ENCODE results near the gene NDUFAF8. TPM values are rescaled to one million over a fixed set of nuclear protein-coding genes. Genes with fewer than 3 reads are reported as not detected.

Gene NDUFAF8
- total and polyA plus RNA-seq, 2 donors (not counting 1 experiment from before 2014, with no cell fraction given): 41.7 to 42.6 TPM

DNA sequence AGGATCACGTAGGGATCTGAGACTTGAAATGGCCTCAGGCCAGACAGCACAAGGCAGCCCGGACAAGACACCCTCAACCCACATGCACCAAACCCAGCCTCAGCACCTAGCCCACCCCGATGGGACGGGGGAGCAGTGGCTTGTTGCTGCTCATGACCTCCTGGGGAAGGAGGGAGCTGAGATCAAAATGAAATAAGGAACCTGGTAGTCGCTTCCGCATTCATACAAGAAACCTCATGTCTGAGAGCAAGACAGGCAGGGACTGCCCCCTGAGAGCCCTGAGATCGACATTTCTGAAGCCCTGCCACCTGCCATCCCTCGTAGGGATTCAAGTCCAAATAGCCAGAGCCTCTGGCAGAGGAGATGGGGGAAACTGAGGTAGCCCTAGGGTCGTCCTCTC, 10.7 kb upstream of the NDUFAF8 start:
- Histone ChIP-seq H3K36me3 (replicated peaks in 1 of 2; ENCODE audit: control extremely low read depth in 1 of 2, control insufficient read depth in 1 of 2, extremely low read depth in 1 of 2, insufficient read depth in 2 of 2, low read length in 1 of 2) (peaks cover 0 to 42% of the 10 kb centered on the region in 2 experiments), H3K27ac (ENCODE audit: low read length in 2 of 2) (peak overlapping the region; percentile 65 to 77), H3K9me3 (ENCODE audit: control extremely low read depth in 1 of 3, control insufficient read depth in 2 of 3, insufficient read depth in 1 of 3, low read length in 2 of 3) (peaks cover 0 to 9% (median 0%) of the 10 kb centered on the region in 3 donors), H4K20me1 (ENCODE audit: control insufficient read depth, insufficient read depth, low read length, poor library complexity, severe bottlenecking) (peaks cover 22% of the 10 kb centered on the region), H2AFZ (ENCODE audit: insufficient read depth, low read depth, low read length, poor library complexity, severe bottlenecking) (peak overlapping the region; percentile 78), H3K27me3 (replicated peaks in 1 of 4; ENCODE audit: control extremely low read depth in 1 of 4, control insufficient read depth in 3 of 4, insufficient read depth in 4 of 4, low read length in 3 of 4) (no peaks in the 10 kb centered on the region), H3K4me1 (ENCODE audit: control insufficient read depth in 2 of 2, insufficient read depth in 2 of 2, low read length in 2 of 2) (peaks cover 27 to 34% of the 10 kb centered on the region in 2 donors), H3K9ac (ENCODE audit: low read length) (peak overlapping the region; percentile 28), H3K4me3 (ENCODE audit: control extremely low read depth in 1 of 5, extremely low read depth in 1 of 5, insufficient read depth in 1 of 5, low read depth in 2 of 5, low read length in 4 of 5) (peak overlapping the region in 1 of 5 experiments; percentile 6), H3K79me2 (ENCODE audit: control insufficient read depth, insufficient read depth, low read length) (peaks cover 9% of the 10 kb centered on the region), H3K4me2 (replicated peaks; ENCODE audit: low read depth, low read length, poor library complexity, severe bottlenecking) (peak overlapping the region; percentile 67)
- Mint-ChIP-seq H3K27ac (peak overlapping the region; percentile 91), H3K27me3 (no peaks in the 10 kb centered on the region), H3K9me3 (ENCODE audit: insufficient read depth) (no peaks in the 10 kb centered on the region), H3K4me1 (peaks cover 39% of the 10 kb centered on the region), H3K4me3 (peak overlapping the region; percentile 29)
- TF ChIP-seq, protein P1, sequence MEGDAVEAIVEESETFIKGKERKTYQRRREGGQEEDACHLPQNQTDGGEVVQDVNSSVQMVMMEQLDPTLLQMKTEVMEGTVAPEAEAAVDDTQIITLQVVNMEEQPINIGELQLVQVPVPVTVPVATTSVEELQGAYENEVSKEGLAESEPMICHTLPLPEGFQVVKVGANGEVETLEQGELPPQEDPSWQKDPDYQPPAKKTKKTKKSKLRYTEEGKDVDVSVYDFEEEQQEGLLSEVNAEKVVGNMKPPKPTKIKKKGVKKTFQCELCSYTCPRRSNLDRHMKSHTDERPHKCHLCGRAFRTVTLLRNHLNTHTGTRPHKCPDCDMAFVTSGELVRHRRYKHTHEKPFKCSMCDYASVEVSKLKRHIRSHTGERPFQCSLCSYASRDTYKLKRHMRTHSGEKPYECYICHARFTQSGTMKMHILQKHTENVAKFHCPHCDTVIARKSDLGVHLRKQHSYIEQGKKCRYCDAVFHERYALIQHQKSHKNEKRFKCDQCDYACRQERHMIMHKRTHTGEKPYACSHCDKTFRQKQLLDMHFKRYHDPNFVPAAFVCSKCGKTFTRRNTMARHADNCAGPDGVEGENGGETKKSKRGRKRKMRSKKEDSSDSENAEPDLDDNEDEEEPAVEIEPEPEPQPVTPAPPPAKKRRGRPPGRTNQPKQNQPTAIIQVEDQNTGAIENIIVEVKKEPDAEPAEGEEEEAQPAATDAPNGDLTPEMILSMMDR (IDR thresholded peaks at IDR 0.05): no peak
- TF ChIP-seq EZH2 (IDR thresholded peaks at IDR 0.05; ENCODE audit: borderline replicate concordance, insufficient read depth, low read depth, low read length, poor library complexity, severe bottlenecking): no peak
- 35% methylated on average over 5 of the region's 9 CpGs for WGBS (ENCODE audit: insufficient coverage)
- POLR2A ChIA-PET: interaction anchor here (0.9 to 2.1 kb wide), 2 partner anchors 10 to 324 kb away, joined by 6 to 19 read pairs; partner anchors contain the start of genes NDUFAF8 and TEPSIN
- CTCF ChIA-PET: interaction anchor here (0.9 to 1.3 kb wide), 2 partner anchors 12 to 86 kb away, joined by 4 read pairs; no protein-coding TSS in a partner anchor
- peak; percentile 83 for DNase-seq
- intact Hi-C loops (cut with micrococcal nuclease): loop anchor here (1.0 kb wide), 2 partner anchors 11 to 256 kb away; partner anchors contain the start of genes NDUFAF8 and TEPSIN
- peak; percentile 90 for ATAC-seq (ENCODE audit: low read depth)

Measured in B cell (primary cell).